Erythroblast (primary cell): Measurements from ENCODE around the gene PIP4K2A.

ENCODE experiments used
- DNase-seq, 2 experiments: peaks; one replicate each; lab custom pipeline; 2025; lab: John Stamatoyannopoulos, UW
- GATA1 ChIP-seq: IDR thresholded peaks from 2 replicates; pipeline ENCODE4 v1.6.1; 2011; ENCODE audit warnings: low read depth, mild to moderate bottlenecking, control low read depth, low read length, moderate library complexity
- POLR2A ChIP-seq: IDR thresholded peaks from 2 replicates; pipeline ENCODE4 v1.6.1; 2011; ENCODE audit warnings: mild to moderate bottlenecking, low read length

The PIP4K2A gene

DNA sequence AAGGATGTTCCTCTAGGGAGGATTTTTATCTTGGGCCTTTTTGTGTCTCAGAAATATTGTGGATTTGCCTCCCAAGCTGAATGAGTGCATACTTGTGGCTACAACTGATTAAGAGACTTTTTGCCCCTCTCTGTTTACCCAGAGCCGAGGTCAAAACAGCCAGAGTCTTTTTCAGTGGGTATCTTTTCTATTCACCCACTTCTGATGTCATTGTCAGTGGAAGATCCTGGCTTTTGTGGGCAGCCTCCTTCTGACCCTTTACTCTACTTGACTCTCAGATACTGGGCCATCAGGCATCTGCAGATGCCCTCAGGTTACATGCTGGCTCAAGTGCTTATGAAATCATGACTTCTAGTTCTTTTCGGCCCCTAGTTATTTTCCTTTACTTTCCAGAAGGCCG lies 19.6 kb upstream of the PIP4K2A start:
- DNase-seq, result no peak
- TF ChIP-seq GATA1 (no peak), POLR2A (no peak)

DNA sequence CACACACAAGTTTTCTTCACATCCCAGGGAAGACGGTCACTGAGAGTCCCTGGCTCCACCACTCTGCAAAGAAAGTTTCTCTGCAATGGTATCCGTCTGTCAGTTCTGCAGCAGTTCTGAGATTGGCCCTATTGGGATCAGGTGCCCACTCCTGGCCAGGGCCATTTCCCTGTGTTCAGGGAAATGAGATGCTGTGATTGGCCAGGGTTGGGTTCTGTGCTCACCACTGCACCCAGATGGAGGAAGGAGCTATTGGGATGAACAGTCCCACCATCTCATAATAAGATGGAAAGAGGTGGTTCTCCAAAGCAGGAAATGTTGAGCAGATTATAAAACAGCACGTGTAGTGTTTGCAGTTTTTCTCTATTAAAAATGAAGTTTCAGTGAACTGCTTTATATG lies 13.3 kb upstream of the PIP4K2A start:
- TF ChIP-seq POLR2A (no peak), GATA1 (no peak)
- DNase-seq, result no peak

DNA sequence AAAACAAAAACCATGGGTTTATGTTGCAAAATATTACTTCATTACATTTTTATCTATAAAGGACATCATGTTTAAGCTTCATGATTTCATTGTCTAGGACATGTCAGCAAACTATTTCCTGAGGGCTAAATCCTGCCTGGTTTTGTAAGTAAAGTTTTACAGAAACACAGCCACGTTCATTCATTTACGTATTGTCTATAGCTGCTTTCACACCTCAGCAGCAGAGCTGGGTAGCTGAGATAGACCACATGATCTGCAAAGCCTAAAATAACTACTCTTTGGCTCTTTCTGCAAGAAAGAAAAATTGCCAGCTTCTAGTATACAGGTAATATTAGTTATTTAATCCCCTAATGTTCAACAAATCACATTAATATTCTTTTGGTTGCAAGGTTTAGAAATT lies 12.7 kb upstream of the PIP4K2A start:
- DNase-seq, result no peak
- no peak for TF ChIP-seq GATA1
- TF ChIP-seq POLR2A, result no peak

DNA sequence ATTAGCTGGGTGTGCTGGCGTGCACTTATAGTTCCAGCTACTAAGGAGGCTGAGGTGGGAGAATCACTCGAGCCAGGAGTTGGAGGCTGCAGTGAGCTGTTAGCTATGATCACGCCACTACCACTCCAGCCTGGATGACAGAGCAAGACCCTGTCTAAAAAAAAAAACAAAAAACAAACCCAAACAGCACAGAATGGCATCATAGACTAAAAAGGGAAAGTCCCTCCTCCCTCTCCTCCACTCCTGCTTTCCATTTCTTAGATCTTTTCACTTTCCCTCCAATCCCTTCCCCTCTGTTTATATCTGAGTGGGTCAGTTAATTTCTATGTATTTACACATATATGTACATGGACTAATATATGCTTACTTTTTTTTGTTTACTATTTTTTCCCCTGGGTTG lies 10.4 kb upstream of the PIP4K2A start:
- TF ChIP-seq POLR2A (no peak), GATA1 (no peak)
- DNase-seq, result no peak

DNA sequence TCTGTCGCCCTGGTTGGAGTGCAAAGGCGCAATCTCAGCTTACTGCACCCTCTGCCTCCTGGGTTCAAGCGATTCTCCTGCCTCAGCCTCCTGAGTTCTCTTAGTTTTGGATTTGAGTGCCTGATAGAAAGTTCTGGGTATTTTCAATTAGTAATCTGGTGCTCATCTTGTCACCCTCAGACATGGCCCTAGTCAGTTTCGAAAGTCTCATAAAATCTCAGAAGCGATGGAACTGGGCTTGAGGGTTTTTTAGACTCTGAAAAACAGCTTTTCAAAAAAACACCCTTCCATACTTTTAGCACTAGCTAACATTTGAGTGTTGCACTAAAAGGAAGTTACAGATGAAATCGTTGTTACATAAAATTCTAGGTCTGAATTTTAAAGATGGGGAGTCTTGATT lies 9.4 kb upstream of the PIP4K2A start:
- DNase-seq, result no peak
- no peak for TF ChIP-seq GATA1

DNA sequence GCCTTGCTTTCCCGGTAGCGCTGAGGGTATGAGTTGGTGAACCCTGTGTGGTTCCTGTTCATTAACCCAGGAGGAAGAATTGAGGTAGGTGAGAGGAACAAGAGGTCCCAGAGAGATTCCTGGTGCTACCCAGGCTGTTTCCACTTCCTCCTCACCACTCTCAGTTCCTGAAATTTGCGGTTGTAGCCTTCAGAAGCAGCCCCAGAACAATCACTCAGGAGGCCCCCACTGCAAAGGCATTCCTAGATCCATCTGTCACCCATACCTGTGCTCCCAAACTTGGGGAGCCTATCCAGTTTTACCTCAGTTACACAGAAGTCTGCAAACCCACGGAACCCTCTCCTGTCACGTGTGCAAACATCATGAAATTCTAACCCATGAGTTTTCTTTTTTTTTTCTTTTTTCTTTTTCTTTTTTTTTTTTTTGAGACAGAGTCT lies 9.0 kb upstream of the PIP4K2A start:
- TF ChIP-seq GATA1, result no peak
- no peak for TF ChIP-seq POLR2A
- no peak for DNase-seq

DNA sequence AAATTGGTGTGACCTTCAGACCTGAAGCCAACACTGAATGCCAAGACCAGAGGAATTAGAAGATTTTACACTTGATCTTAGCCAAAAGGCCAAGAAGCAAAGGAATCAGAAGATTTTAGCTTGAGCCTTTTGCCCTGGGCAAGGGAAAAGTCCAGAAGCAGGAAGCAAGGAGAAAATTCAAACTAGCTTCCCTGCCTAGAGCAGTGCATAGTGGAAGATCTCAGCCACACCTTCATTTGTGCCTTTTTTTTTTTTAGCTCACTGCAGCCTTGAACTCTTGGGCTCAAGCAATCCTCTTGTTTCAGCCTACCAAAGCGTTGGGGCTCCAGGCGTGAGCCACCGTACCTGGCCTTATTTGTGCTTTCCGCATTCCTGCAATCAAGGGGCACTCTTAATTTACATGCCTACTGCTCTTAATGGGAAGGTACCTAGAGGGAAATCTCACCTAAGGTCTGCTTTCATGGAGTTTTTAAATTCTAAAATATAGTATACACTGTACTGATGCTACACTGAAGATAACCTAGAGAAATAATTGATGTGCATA lies 8.3 kb upstream of the PIP4K2A start:
- TF ChIP-seq POLR2A (no peak), GATA1 (no peak)
- DNase-seq, result no peak

DNA sequence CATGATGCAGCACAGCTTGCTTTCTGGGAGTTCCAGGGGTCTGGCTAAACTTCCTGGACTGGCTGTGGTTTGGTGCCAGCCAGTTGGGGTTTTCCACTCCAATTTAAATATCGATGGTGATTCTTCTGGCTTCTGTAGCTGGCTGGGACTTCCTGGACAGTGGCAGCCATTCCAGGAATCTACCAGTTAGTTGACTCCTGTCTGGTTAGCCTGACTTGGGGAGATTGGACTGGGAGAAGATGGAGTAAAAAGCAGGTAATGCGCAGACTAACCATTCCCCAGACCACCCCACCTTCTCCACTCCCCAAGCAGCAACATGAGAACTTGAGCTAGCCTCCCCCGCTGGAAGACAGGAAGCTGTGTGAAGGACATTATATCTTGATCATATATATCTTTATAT lies 6.3 kb upstream of the PIP4K2A start:
- no peak for DNase-seq
- TF ChIP-seq POLR2A (no peak), GATA1 (no peak)

DNA sequence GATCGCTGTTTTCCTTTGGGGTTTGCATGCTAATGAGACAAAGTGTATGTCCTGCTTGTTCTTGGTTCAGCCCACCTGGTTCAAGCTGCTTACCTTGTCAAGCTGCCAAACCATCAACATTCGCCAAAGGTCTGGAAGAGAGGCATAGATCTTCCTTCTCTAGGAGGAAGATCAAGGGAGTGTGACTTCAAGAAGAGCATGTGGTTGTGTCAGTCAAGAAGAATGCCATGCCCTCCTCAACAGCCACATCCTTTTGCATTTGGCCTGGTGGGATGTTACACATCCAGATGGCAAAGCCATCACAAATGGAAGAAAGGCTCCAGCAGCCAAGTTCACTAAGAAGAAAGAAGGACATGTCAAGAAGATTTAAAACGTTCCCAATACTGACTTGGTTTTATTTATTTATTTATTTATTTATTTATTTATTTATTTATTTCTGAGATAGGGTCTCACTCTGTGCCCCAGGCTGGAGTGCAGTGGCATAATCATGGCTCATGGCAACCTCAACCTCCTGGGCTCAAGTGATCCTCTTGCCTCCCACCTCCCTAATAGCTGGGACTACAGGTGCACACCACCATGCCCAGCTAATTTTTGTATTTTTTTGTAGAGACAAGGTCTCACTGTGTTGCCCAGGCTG lies 5.1 kb upstream of the PIP4K2A start:
- TF ChIP-seq GATA1, result no peak
- DNase-seq, result no peak

DNA sequence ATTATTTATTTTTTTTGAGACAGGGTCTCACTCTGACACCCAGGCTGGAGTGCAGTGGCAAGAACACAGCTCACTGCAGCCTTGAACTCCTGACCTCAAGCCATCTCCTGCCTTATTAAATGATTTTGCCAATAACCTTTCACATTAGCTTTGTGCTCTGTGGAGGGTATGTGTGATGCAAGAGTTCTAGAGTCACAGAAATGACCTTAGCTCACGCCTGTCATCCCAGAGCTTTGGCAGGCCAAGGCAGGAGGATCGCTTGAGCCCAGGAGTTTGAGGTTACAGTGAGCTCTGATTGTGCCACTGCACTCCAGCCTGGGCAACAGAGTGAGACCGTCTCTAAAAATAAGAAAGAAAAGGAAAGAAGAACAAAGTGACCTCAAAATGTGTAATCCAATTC lies 4.3 kb upstream of the PIP4K2A start:
- DNase-seq, result peak in 1 of 2 experiments; percentile 39

DNA sequence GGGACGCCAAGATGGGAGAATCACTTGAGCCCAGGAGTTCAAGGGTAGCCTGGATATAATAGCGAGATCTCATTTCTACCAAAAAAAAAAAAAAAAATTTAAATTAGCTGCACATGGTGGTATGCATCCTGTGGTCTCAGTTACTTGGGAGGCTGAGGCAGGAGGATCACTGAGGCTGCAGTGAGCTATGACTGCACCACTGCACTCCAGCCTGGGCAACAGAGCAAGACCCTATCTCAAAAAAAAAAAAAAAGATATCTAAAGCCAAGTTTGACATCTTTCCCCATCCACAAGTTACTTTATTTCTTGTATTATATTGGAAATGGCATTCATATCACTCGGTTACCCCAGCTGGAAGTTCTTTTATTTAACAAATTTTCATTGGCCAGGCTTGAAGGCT lies 3.4 kb upstream of the PIP4K2A start:
- TF ChIP-seq GATA1 (no peak), POLR2A (no peak)
- no peak for DNase-seq

DNA sequence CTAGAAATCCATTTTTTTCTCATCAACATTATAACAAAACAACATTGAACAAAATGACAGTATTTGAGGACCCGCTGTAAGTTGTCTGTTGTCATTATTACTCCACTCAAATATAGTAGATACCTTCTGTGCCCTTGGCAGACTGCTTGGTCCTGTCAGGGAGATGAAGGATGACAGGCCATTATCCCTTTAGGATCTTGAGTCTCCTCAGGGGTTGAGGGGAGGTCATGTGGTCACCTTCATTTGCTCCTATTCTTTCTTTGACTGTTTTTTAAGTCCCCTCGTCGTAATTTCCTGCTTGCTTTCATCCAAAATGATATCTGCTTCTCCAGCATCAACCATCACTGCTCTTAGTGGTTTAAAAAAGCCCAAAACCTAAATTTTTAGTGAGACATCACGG lies 2.6 kb upstream of the PIP4K2A start:
- TF ChIP-seq POLR2A (no peak), GATA1 (no peak)
- no peak for DNase-seq

DNA sequence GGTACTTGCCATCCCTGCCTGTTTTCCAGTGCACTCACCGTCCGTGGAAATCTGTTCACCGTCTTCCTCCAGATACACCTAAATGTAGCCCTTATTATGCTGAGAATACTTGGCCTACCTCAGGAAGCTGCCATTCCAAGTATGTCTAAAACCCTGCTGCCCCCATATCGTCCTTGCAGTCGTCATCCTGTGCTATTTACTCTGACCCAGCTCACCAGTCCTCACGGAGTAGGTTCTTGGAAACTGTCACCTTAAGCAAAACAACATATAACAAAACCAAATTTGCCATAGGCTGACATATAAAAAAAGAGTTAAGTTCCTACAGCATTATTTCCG lies 880 bp upstream of the PIP4K2A start:
- DNase-seq, result no peak
- TF ChIP-seq GATA1, result no peak
- no peak for TF ChIP-seq POLR2A

DNA sequence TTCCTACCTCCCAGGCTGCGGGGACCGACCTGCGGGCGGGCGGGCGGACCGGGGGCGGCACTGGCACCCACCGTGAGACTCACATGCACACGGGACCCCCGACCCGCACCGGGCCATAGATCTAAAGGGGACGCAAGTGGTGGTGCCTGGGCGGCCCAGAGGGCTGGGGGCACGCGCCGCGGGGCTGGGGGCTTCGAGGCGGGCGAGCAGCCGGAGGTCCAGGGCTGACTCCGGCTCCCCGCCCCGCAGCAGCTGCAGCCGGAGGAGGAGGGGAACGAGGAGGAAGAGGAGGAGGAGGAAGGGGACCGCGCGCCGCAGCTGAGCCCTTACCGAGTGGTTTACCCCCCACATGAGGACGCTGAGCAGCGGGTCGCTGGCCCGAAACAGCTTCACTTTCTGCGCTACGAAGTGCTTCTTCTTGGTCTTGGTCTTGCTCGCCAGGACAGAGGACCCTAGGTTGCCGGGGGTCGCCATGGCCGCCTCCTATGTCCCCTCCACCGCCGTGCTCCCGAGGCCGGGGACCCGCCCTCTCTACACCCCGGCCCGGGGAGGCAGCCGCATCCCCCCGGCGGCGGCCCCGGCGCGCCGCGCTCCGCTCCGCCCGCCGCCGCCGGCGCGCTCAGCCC lies 412 bp downstream of the PIP4K2A start:
- TF ChIP-seq GATA1 (no peak), POLR2A (peak; percentile 18)
- peak; percentile 70 to 82 for DNase-seq
